DOHH2 (cell line): ENCODE data around the gene YIF1B.

ENCODE experiments used
- H3F3A ChIP-seq: fragments of 200-600 bp; sonication (generic), shearing (Covaris generic); 2 replicates; pipeline ENCODE4 v1.6.0; 2016; ENCODE audit warnings: antibody characterized with exemption, mild to moderate bottlenecking; ENCODE audit not compliant: control insufficient read depth, insufficient read depth
- H3K27ac ChIP-seq: fragments of 200-600 bp; sonication (generic); 2 replicates; pipeline ENCODE4 v1.5.1; 2014; ENCODE audit warnings: low read depth, mild to moderate bottlenecking, low read length, moderate library complexity
- H3K27me3 ChIP-seq: fragments of 200-600 bp; sonication (generic); 2 replicates; pipeline ENCODE4 v1.6.1; 2014; ENCODE audit warnings: mild to moderate bottlenecking, low read length, mixed read lengths; ENCODE audit not compliant: control insufficient read depth
- H3K36me3 ChIP-seq: fragments of 200-600 bp; sonication (generic); 2 replicates; pipeline ENCODE4 v1.6.1; 2014; ENCODE audit warnings: mild to moderate bottlenecking, low read length, moderate library complexity, mixed read lengths; ENCODE audit not compliant: control insufficient read depth
- H3K4me1 ChIP-seq: fragments of 200-600 bp; sonication (generic); 2 replicates; pipeline ENCODE4 v1.6.1; 2014; ENCODE audit warnings: mild to moderate bottlenecking, low read length, mixed read lengths; ENCODE audit not compliant: control insufficient read depth
- H3K4me2 ChIP-seq: fragments of 200-600 bp; sonication (generic); 2 replicates; pipeline ENCODE4 v1.6.0; 2014; ENCODE audit warnings: mild to moderate bottlenecking, low read length, moderate library complexity
- H3K4me3 ChIP-seq: fragments of 200-600 bp; sonication (generic); 2 replicates; pipeline ENCODE4 v1.5.1; 2014; ENCODE audit warnings: mild to moderate bottlenecking, low read length, mixed read lengths
- H3K79me2 ChIP-seq: fragments of 200-600 bp; sonication (generic); 2 replicates; pipeline ENCODE4 v1.6.1; 2014; ENCODE audit warnings: mild to moderate bottlenecking, low read length, mixed read lengths; ENCODE audit not compliant: control insufficient read depth
- H3K9me2 ChIP-seq: fragments of 200-600 bp; sonication (generic); replicated peaks from 2 replicates; pipeline ENCODE4 v1.6.1; 2014; ENCODE audit warnings: mild to moderate bottlenecking, low read length, mixed read lengths; ENCODE audit not compliant: control insufficient read depth
- H3K9me3 ChIP-seq: fragments of 200-600 bp; sonication (generic); 2 replicates; pipeline ENCODE4 v1.6.1; 2014; ENCODE audit warnings: antibody characterized with exemption, low read length, mixed read lengths; ENCODE audit not compliant: control insufficient read depth, insufficient read depth
- H4K20me1 ChIP-seq: fragments of 200-600 bp; sonication (generic); 2 replicates; pipeline ENCODE4 v1.6.0; 2014; ENCODE audit warnings: low read depth, mild to moderate bottlenecking, antibody characterized with exemption, low read length, moderate library complexity; ENCODE audit not compliant: control insufficient read depth, insufficient read depth
- EZH2phosphoT487 ChIP-seq: fragments of 200-600 bp; sonication (generic); IDR thresholded peaks from 2 replicates; pipeline ENCODE4 v1.6.1; 2017; ENCODE audit warnings: borderline replicate concordance, mild to moderate bottlenecking, antibody characterized with exemption, low read length, moderate library complexity, mixed read lengths
- TF ChIP-seq, protein P1 (sequence below): fragments of 200-600 bp; sonication (generic); IDR thresholded peaks from one replicate; pipeline ENCODE4 v1.5.1; 2014; ENCODE audit warnings: antibody characterized with exemption, mild to moderate bottlenecking, low read depth, low read length; ENCODE audit not compliant: poor library complexity, severe bottlenecking

Gene YIF1B

DNA sequence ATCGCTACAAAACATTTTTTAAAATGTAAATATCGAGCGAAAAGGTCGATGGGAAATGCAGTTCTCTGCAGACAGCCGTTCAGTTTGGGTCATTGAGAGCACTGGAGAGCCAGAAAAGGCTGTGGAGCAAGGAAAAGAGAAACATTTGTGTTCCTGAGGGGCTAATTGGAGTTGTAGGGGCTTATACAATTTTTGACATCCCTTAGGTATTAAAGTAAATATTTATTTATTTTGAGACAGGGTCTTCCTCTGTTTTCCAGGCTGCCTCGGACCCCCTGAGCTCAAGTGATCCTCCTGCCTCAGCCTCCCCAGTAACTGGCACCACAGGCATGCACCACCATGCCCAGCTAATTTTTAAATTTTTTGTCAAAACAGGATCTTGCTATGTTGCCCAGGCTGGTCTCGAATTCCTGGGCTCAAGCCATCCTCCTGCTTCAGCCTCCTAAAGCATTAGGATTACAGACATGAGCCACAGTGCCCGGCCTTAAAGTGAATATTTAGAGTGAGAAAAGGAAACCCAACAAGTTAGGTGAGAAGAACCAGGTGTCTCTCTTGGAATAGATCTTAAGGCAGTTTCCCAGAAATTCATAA, 825 bp upstream of the YIF1B start:
- H3K79me2 ChIP-seq, result peaks cover 28% of the 10 kb centered on the region
- no peaks in the 10 kb centered on the region for H3K9me3 ChIP-seq
- H3K4me1 ChIP-seq, result peaks cover 60% of the 10 kb centered on the region
- H3K27me3 ChIP-seq, result no peaks in the 10 kb centered on the region
- peak overlapping the region; percentile 96 for H3K4me2 ChIP-seq
- no peaks in the 10 kb centered on the region for H3K36me3 ChIP-seq
- peaks cover 9% of the 10 kb centered on the region for H3F3A ChIP-seq
- no peaks in the 10 kb centered on the region for H3K9me2 ChIP-seq
- peak overlapping the region; percentile 76 for H3K27ac ChIP-seq
- TF ChIP-seq EZH2phosphoT487, result no peak
- H4K20me1 ChIP-seq, result no peaks in the 10 kb centered on the region
- peak overlapping the region; percentile 83 for H3K4me3 ChIP-seq

DNA sequence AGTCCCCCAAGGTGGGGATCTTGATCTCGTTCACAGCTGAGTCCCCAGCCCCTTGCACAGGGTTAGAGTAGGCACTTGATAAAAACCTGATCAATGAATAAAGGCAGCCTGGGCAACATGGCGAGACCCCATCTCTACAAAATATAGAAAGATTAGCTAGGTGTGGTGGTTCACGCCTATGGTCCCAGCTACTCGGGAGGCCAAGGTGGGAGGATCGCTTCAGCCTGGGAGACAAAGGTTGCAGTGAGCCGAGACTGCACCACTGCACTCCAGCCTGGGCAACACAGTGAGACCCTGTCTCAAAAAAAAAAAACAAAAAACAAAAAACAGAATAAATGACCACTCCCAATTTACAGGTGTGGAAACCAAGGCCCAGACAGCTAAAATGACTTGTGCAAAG, 4.8 kb downstream of the YIF1B start:
- peaks cover 33% of the 10 kb centered on the region for H3K79me2 ChIP-seq
- H3K9me3 ChIP-seq, result no peaks in the 10 kb centered on the region
- H3K27me3 ChIP-seq, result no peaks in the 10 kb centered on the region
- no peaks in the 10 kb centered on the region for H3K9me2 ChIP-seq
- no peak overlapping the region for H3K4me3 ChIP-seq
- no peak overlapping the region for H3K27ac ChIP-seq
- no peaks in the 10 kb centered on the region for H3F3A ChIP-seq
- no peak overlapping the region for H3K4me2 ChIP-seq
- H4K20me1 ChIP-seq, result no peaks in the 10 kb centered on the region
- peaks cover 23% of the 10 kb centered on the region for H3K4me1 ChIP-seq
- no peak for TF ChIP-seq EZH2phosphoT487
- TF ChIP-seq, protein P1, sequence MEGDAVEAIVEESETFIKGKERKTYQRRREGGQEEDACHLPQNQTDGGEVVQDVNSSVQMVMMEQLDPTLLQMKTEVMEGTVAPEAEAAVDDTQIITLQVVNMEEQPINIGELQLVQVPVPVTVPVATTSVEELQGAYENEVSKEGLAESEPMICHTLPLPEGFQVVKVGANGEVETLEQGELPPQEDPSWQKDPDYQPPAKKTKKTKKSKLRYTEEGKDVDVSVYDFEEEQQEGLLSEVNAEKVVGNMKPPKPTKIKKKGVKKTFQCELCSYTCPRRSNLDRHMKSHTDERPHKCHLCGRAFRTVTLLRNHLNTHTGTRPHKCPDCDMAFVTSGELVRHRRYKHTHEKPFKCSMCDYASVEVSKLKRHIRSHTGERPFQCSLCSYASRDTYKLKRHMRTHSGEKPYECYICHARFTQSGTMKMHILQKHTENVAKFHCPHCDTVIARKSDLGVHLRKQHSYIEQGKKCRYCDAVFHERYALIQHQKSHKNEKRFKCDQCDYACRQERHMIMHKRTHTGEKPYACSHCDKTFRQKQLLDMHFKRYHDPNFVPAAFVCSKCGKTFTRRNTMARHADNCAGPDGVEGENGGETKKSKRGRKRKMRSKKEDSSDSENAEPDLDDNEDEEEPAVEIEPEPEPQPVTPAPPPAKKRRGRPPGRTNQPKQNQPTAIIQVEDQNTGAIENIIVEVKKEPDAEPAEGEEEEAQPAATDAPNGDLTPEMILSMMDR, result no peak
- peaks cover 4% of the 10 kb centered on the region; the same call in 1 of the 2 replicates for H3K36me3 ChIP-seq

DNA sequence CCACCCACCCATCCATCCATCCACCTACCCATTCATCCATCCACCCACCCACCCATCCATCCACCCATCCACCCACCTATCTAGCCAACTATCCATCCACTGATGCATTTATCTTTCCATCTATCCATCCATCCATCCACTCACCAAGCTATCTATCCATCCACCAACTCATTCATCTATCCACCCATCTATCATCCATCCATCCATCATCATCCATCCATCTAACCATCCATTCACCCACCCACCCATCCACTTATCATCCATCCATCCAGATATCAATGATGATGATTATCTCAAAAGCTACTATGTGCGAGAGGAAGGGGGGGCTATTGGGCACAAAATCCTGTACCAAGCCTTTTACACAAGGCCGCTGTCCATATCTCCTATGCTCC, 5.5 kb downstream of the YIF1B start:
- Histone ChIP-seq H3K9me2 (no peaks in the 10 kb centered on the region), H3K4me3 (no peak overlapping the region), H3K36me3 (peaks cover 4% of the 10 kb centered on the region; the same call in 1 of the 2 replicates), H3F3A (no peaks in the 10 kb centered on the region), H4K20me1 (no peaks in the 10 kb centered on the region), H3K79me2 (peaks cover 29% of the 10 kb centered on the region), H3K9me3 (no peaks in the 10 kb centered on the region), H3K4me2 (no peak overlapping the region), H3K27me3 (no peaks in the 10 kb centered on the region), H3K27ac (no peak overlapping the region), H3K4me1 (peaks cover 22% of the 10 kb centered on the region)
- TF ChIP-seq, protein P1, result no peak
- TF ChIP-seq EZH2phosphoT487, result no peak

DNA sequence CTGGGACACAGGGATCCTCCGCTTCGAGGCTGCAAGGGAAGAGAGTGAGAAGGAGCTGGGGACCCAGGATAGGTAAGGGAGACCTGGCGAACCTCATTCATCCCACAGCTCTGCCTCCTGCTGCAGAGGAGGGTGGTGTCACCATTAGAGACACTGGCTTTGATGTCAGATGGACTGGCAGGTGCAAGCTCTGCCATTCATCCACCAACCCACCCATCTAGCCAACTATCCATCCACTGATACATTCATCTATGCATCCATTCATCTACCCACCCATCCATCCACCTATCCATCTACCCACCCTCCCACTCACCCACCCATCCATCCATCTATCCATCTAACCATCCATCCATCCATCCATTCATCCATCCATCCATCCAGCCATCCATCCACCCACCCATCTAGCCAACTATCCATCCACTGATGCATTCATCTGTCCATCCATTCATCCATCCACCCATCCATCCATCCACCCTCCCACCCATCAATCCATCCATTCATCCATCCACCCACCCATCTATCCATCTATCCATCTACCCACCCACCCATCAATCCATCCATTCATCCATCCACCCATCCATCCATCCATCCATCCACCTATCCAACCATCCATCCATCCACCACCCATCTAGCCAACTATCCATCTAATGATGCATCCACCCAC, 6.0 kb downstream of the YIF1B start:
- Histone ChIP-seq H3K4me2 (no peak overlapping the region), H4K20me1 (no peaks in the 10 kb centered on the region), H3K79me2 (peaks cover 24% of the 10 kb centered on the region), H3F3A (no peaks in the 10 kb centered on the region), H3K9me3 (no peaks in the 10 kb centered on the region), H3K9me2 (no peaks in the 10 kb centered on the region), H3K4me3 (no peak overlapping the region), H3K36me3 (peaks cover 4% of the 10 kb centered on the region; the same call in 1 of the 2 replicates), H3K27ac (no peak overlapping the region), H3K27me3 (no peaks in the 10 kb centered on the region), H3K4me1 (peaks cover 17% of the 10 kb centered on the region)
- TF ChIP-seq EZH2phosphoT487, result no peak
- TF ChIP-seq, protein P1, result no peak
